GM21447 (cell line): Measurements from ENCODE around the gene GPRC5A.

Source experiments
- ATAC-seq: cut with Tn5 transposase; IDR thresholded peaks from one replicate; pipeline ENCODE4 v1.9.1; 2021; ENCODE audit not compliant: unreplicated experiment

Gene GPRC5A

GRCh38 chr12:12938541-12938940 lies 47.2 kb downstream of the GPRC5A start:
- ATAC-seq, result no peak

- no peak for ATAC-seq
Measured at GRCh38 chr12:12939888-12940287, 48.5 kb downstream of the GPRC5A start.

GRCh38 chr12:12941450-12942350 lies 50.3 kb downstream of the GPRC5A start:
- no peak for ATAC-seq

GRCh38 chr12:12943586-12944260 lies 52.4 kb downstream of the GPRC5A start:
- ATAC-seq, result no peak

GRCh38 chr12:12945591-12945990 lies 54.2 kb downstream of the GPRC5A start:
- ATAC-seq, result no peak

GRCh38 chr12:12946686-12947355 lies 55.5 kb downstream of the GPRC5A start:
- no peak for ATAC-seq

- no peak for ATAC-seq
Measured at GRCh38 chr12:12947902-12948301, 56.5 kb downstream of the GPRC5A start.

GRCh38 chr12:12951504-12951903 lies 60.1 kb downstream of the GPRC5A start:
- no peak for ATAC-seq

- ATAC-seq, result no peak
Measured at GRCh38 chr12:12952036-12952435, 60.7 kb downstream of the GPRC5A start, which contains the start of gene GPRC5D. TSS of gene GPRC5D (minus strand) at chr12:12952170. CDS start at chr12:12950384, 1,786 bp downstream.

- ATAC-seq, result no peak
Measured at GRCh38 chr12:12954356-12954755, 63.0 kb downstream of the GPRC5A start.

GRCh38 chr12:12954878-12955625 lies 63.7 kb downstream of the GPRC5A start:
- no peak for ATAC-seq

- no peak for ATAC-seq
Measured at GRCh38 chr12:12958886-12959285, 67.5 kb downstream of the GPRC5A start.

- ATAC-seq, result no peak
Measured at GRCh38 chr12:12960639-12961209, 69.4 kb downstream of the GPRC5A start.

GRCh38 chr12:12964255-12964654 lies 72.9 kb downstream of the GPRC5A start:
- no peak for ATAC-seq

- no peak for ATAC-seq
Measured at GRCh38 chr12:12965836-12966235, 74.5 kb downstream of the GPRC5A start.
